ENCODE measurements around the gene CSN2. TPM values are rescaled to one million over a fixed set of nuclear protein-coding genes. Genes with fewer than 3 reads are reported as not detected.

CSN2 gene
- total and polyA plus RNA-seq, 2 of the 8 experiments (the other 6 are each of a cell fraction or from before 2014, with no cell fraction given): not detected

GRCh38 chr4:69910016-69910782 lies 55.3 kb downstream of the CSN2 start:
- FAIRE-seq: no peak
- Histone ChIP-seq H3K23me2 (ENCODE audit: low read depth, low read length) (no peaks in the 10 kb centered on the region), H3K23ac (ENCODE audit: insufficient read length) (no peak overlapping the region), H3K4me1 (replicated peaks in 1 of 4; ENCODE audit: control insufficient read depth in 3 of 4, insufficient read depth in 4 of 4, low read length in 3 of 4) (no peaks in the 10 kb centered on the region), H3K4me2 (ENCODE audit: insufficient read depth in 1 of 2, low read depth in 2 of 2, low read length in 2 of 2) (no peak overlapping the region), H2BK12ac (ENCODE audit: low read depth, low read length) (no peak overlapping the region), H3K36me3 (ENCODE audit: control insufficient read depth in 2 of 4, insufficient read depth in 4 of 4, low read length in 3 of 4) (no peaks in the 10 kb centered on the region), H4K8ac (ENCODE audit: extremely low read depth, insufficient read depth, low read length) (no peak overlapping the region), H3K9ac (replicated peaks in 1 of 4; ENCODE audit: extremely low read depth in 1 of 4, low read depth in 3 of 4, low read length in 3 of 4) (no peak overlapping the region), H3K56ac (replicated peaks; ENCODE audit: insufficient read length, low read depth, low read length) (no peak overlapping the region), H3K79me1 (ENCODE audit: low read depth, low read length) (no peaks in the 10 kb centered on the region), H3K79me2 (ENCODE audit: control insufficient read depth in 1 of 2, insufficient read depth in 2 of 2, low read length in 2 of 2) (no peaks in the 10 kb centered on the region), H2AK5ac (ENCODE audit: low read depth, low read length) (no peak overlapping the region), H2BK120ac (replicated peaks; ENCODE audit: low read depth, low read length) (no peak overlapping the region), H3K4ac (replicated peaks; ENCODE audit: insufficient read length, low read depth, low read length) (no peak overlapping the region), H3K18ac (ENCODE audit: extremely low read depth, low read length) (no peak overlapping the region), H3K9me3 (ENCODE audit: insufficient read depth in 2 of 2, low read depth in 1 of 2, low read length in 1 of 2) (no peaks in the 10 kb centered on the region), H3K4me3 (ENCODE audit: extremely low read depth in 1 of 4, insufficient read depth in 2 of 4, low read depth in 3 of 4, low read length in 4 of 4) (no peak overlapping the region), H2BK5ac (ENCODE audit: low read depth, low read length) (no peak overlapping the region), H2BK15ac (ENCODE audit: low read length) (no peak overlapping the region), H3K27ac (ENCODE audit: low read depth, low read length) (no peak overlapping the region), H2AFZ (ENCODE audit: low read length) (no peak overlapping the region), H3K14ac (ENCODE audit: insufficient read length) (no peak overlapping the region), H3K27me3 (replicated peaks in 1 of 4; ENCODE audit: control insufficient read depth in 3 of 4, extremely low read depth in 1 of 4, insufficient read depth in 3 of 4, low read length in 3 of 4) (no peaks in the 10 kb centered on the region), H4K91ac (replicated peaks; ENCODE audit: insufficient read length, low read length) (no peak overlapping the region), H2BK20ac (ENCODE audit: low read length) (no peak overlapping the region), H4K20me1 (replicated peaks in 1 of 2; ENCODE audit: control insufficient read depth in 1 of 2, insufficient read depth in 2 of 2, low read length in 2 of 2) (no peaks in the 10 kb centered on the region), H4K5ac (ENCODE audit: insufficient read length, low read depth, low read length) (no peak overlapping the region)
- ChIA-PET CTCF (ENCODE audit: partially characterized antibody) (no interaction called here), POLR2A (ENCODE audit: partially characterized antibody) (no interaction called here)
- DNase-seq (ENCODE audit: low read depth in 1 of 2, low spot score in 2 of 2): no peak
- 98% methylated on average over 2 of the region's 2 CpGs; no CpG with 5 or more reads in 1 of the 2 experiments for WGBS, 2 experiments (ENCODE audit: extremely low coverage in 1 of 2, insufficient coverage in 1 of 2, insufficient read length in 1 of 2, insufficient replicate concordance in 2 of 2, low coverage in 1 of 2, low lambda C conversion rate in 2 of 2, missing lambda C conversion rate in 1 of 2)
- TF ChIP-seq JUN (IDR thresholded peaks at IDR 0.05; ENCODE audit: low read depth, low read length): no peak
